VCaP (cell line): ENCODE measurements around the gene RSPH10B.
"Not testable (repeated sequence)": the region's sequence is repeated elsewhere in the genome, so short reads cannot be mapped to it uniquely, and the experiment has no call there.

Source experiments
- H3K27ac ChIP-seq: fragments of 450-650 bp; 2 replicates; pipeline ENCODE4 v1.5.1; 2017
- CTCF ChIP-seq: fragments of 450-650 bp; conservative IDR thresholded peaks from 2 replicates; pipeline ENCODE4 v1.5.1; 2017; ENCODE audit warnings: mild to moderate bottlenecking, moderate library complexity

RSPH10B gene

GRCh38 chr7:5897369-5897919 lies 73.0 kb downstream of the RSPH10B start:
- H3K27ac ChIP-seq: not testable (repeated sequence)

GRCh38 chr7:5892498-5892897 lies 78.0 kb downstream of the RSPH10B start:
- H3K27ac ChIP-seq: no peak overlapping the region
- no peak for TF ChIP-seq CTCF

- H3K27ac ChIP-seq: not testable (repeated sequence)
Measured at GRCh38 chr7:5890244-5890643, 80.2 kb downstream of the RSPH10B start.

- H3K27ac ChIP-seq: not testable (repeated sequence)
Measured at GRCh38 chr7:5888021-5888420, 82.5 kb downstream of the RSPH10B start.

GRCh38 chr7:5884431-5884830 lies 86.1 kb downstream of the RSPH10B start:
- not testable (repeated sequence) for H3K27ac ChIP-seq

GRCh38 chr7:5880106-5880505 lies 90.4 kb downstream of the RSPH10B start:
- H3K27ac ChIP-seq: not testable (repeated sequence)

- not testable (repeated sequence) for H3K27ac ChIP-seq
Measured at GRCh38 chr7:5879591-5879990, 90.9 kb downstream of the RSPH10B start.
